Measurements from ENCODE around the gene IL1R1. TPM values are rescaled to one million over a fixed set of nuclear protein-coding genes. Genes with fewer than 3 reads are reported as not detected.
"Not testable (repeated sequence)": the region's sequence is repeated elsewhere in the genome, so short reads cannot be mapped to it uniquely, and the experiment has no call there.

IL1R1 gene
- total and polyA plus RNA-seq, 2 donors (not counting 1 experiment from before 2014, with no cell fraction given) = 110 to 232 TPM

- TF ChIP-seq EZH2 (IDR thresholded peaks at IDR 0.05; ENCODE audit: low read length, missing control alignments) (no peak), CTCF (conservative IDR thresholded peaks at IDR 0.05 in 1 of 2, IDR thresholded peaks at IDR 0.05 in 1 of 2; ENCODE audit: low read depth in 1 of 2, low read length in 2 of 2) (no peak)
- H3K27me3 ChIP-seq (ENCODE audit: control insufficient read depth, insufficient read depth, low read length) = no peaks in the 10 kb centered on the region
- no peak overlapping the region for H3K27ac ChIP-seq (ENCODE audit: insufficient read depth, low read length)
- no peak for DNase-seq (ENCODE audit: low read depth in 2 of 2)
- H2AFZ ChIP-seq (ENCODE audit: low read length) = no peak overlapping the region
- no peaks in the 10 kb centered on the region for H4K20me1 ChIP-seq (ENCODE audit: control insufficient read depth, extremely low read depth, insufficient read depth, low read length)
- H3K36me3 ChIP-seq (ENCODE audit: control insufficient read depth, insufficient read depth, low read length) = no peaks in the 10 kb centered on the region
- peaks cover 11% of the 10 kb centered on the region for H3K4me1 ChIP-seq (ENCODE audit: control insufficient read depth, extremely low read depth, insufficient read depth, low read length)
- no peaks in the 10 kb centered on the region for H3K79me2 ChIP-seq (ENCODE audit: control insufficient read depth, insufficient read depth, low read length)
- no peak overlapping the region for H3K4me2 ChIP-seq (ENCODE audit: extremely low read depth, insufficient read depth, low read length)
- H3K4me3 ChIP-seq (replicated peaks in 1 of 4; ENCODE audit: control extremely low read depth in 1 of 4, insufficient read depth in 1 of 4, low read depth in 3 of 4, low read length in 4 of 4) = no peak overlapping the region
- no peak overlapping the region for H3K9ac ChIP-seq (ENCODE audit: insufficient read depth, low read length)
- H3K9me3 ChIP-seq (ENCODE audit: control insufficient read depth, insufficient read depth, low read depth, low read length) = no peaks in the 10 kb centered on the region
Observed at GRCh38 chr2:102103284-102103683, 39.3 kb upstream of the IL1R1 start.

DNA sequence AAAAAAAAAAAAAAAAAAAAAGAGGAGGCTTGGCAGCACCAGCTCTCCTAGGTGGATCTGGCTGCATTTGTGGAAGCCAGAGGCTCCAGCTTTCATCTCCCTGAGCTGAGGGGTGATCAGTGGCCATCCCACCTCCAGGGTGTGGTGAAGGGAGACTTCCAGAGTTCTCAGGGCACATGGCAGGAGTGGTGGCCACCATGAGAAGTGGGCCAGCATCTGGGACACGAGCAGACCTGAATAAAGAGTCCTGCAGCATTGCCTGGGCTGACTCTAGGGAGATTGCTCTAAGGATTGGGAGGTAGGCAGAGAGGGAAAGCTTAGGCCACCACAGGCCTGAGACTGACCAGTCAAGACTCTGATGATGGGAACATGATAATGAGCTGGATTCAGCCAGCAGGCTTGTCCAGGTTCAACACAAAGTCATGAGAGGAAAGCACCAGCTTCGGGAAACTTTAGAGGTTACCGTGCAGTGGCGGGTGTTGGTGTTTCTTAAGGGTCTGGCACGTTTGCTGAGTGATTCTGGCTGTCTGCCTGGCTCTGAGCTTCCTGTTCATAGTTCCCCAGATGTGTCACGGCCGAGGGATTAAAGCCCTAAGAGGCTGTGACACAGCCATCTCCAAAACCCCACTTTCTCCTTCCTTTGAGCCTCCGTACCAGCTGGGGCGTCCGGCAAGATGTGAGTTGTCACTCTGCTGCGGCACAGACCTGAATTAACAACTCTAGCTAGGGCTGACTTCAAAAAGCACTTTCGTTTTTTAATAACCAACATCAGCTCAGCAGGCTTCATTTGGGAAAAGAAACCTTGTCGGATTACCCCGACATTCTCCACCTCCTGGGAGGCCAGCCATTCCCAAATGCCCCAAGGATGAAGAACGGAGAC, 38.3 kb upstream of the IL1R1 start:
- Histone ChIP-seq H3K27ac (ENCODE audit: insufficient read depth, low read length) (peak overlapping the region; percentile 88), H3K9ac (ENCODE audit: insufficient read depth, low read length) (peak overlapping the region; percentile 65), H2AFZ (ENCODE audit: low read length) (peak overlapping the region; percentile 58), H3K4me1 (ENCODE audit: control insufficient read depth, extremely low read depth, insufficient read depth, low read length) (peaks cover 11% of the 10 kb centered on the region), H3K27me3 (ENCODE audit: control insufficient read depth, insufficient read depth, low read length) (no peaks in the 10 kb centered on the region), H3K4me3 (replicated peaks in 1 of 4; ENCODE audit: control extremely low read depth in 1 of 4, insufficient read depth in 1 of 4, low read depth in 3 of 4, low read length in 4 of 4) (peak overlapping the region; percentile 61 to 85 (median 70)), H3K9me3 (ENCODE audit: control insufficient read depth, insufficient read depth, low read depth, low read length) (no peaks in the 10 kb centered on the region), H3K4me2 (ENCODE audit: extremely low read depth, insufficient read depth, low read length) (peak overlapping the region; percentile 95), H4K20me1 (ENCODE audit: control insufficient read depth, extremely low read depth, insufficient read depth, low read length) (no peaks in the 10 kb centered on the region), H3K79me2 (ENCODE audit: control insufficient read depth, insufficient read depth, low read length) (no peaks in the 10 kb centered on the region), H3K36me3 (ENCODE audit: control insufficient read depth, insufficient read depth, low read length) (no peaks in the 10 kb centered on the region)
- TF ChIP-seq EZH2 (IDR thresholded peaks at IDR 0.05; ENCODE audit: low read length, missing control alignments) (no peak), CTCF (conservative IDR thresholded peaks at IDR 0.05 in 1 of 2, IDR thresholded peaks at IDR 0.05 in 1 of 2; ENCODE audit: low read depth in 1 of 2, low read length in 2 of 2) (no peak)
- peak; percentile 91 to 93 for DNase-seq (ENCODE audit: low read depth in 2 of 2)

GRCh38 chr2:102106133-102106556, 36.4 kb upstream of the IL1R1 start:
- DNase-seq (ENCODE audit: low read depth in 2 of 2) = peak; percentile 82 to 95
- TF ChIP-seq CTCF (conservative IDR thresholded peaks at IDR 0.05 in 1 of 2, IDR thresholded peaks at IDR 0.05 in 1 of 2; ENCODE audit: low read depth in 1 of 2, low read length in 2 of 2) (no peak), EZH2 (IDR thresholded peaks at IDR 0.05; ENCODE audit: low read length, missing control alignments) (no peak)
- Histone ChIP-seq H3K9me3 (ENCODE audit: control insufficient read depth, insufficient read depth, low read depth, low read length) (no peaks in the 10 kb centered on the region), H3K27me3 (ENCODE audit: control insufficient read depth, insufficient read depth, low read length) (no peaks in the 10 kb centered on the region), H2AFZ (ENCODE audit: low read length) (no peak overlapping the region), H3K4me2 (ENCODE audit: extremely low read depth, insufficient read depth, low read length) (peak overlapping the region; percentile 40), H3K4me1 (ENCODE audit: control insufficient read depth, extremely low read depth, insufficient read depth, low read length) (peaks cover 8% of the 10 kb centered on the region), H3K9ac (ENCODE audit: insufficient read depth, low read length) (no peak overlapping the region), H3K27ac (ENCODE audit: insufficient read depth, low read length) (peak overlapping the region; percentile 64), H4K20me1 (ENCODE audit: control insufficient read depth, extremely low read depth, insufficient read depth, low read length) (no peaks in the 10 kb centered on the region), H3K4me3 (replicated peaks in 1 of 4; ENCODE audit: control extremely low read depth in 1 of 4, insufficient read depth in 1 of 4, low read depth in 3 of 4, low read length in 4 of 4) (peak overlapping the region in 3 of 4 experiments; percentile 16 to 85 (median 64)), H3K36me3 (ENCODE audit: control insufficient read depth, insufficient read depth, low read length) (no peaks in the 10 kb centered on the region), H3K79me2 (ENCODE audit: control insufficient read depth, insufficient read depth, low read length) (no peaks in the 10 kb centered on the region)

- not testable (repeated sequence) for H3K9ac ChIP-seq (ENCODE audit: insufficient read depth, low read length); H3K9me3 ChIP-seq (ENCODE audit: control insufficient read depth, insufficient read depth, low read depth, low read length); H3K4me1 ChIP-seq (ENCODE audit: control insufficient read depth, extremely low read depth, insufficient read depth, low read length); H3K36me3 ChIP-seq (ENCODE audit: control insufficient read depth, insufficient read depth, low read length); H3K79me2 ChIP-seq (ENCODE audit: control insufficient read depth, insufficient read depth, low read length); H4K20me1 ChIP-seq (ENCODE audit: control insufficient read depth, extremely low read depth, insufficient read depth, low read length); H3K27me3 ChIP-seq (ENCODE audit: control insufficient read depth, insufficient read depth, low read length); H3K4me2 ChIP-seq (ENCODE audit: extremely low read depth, insufficient read depth, low read length); DNase-seq (ENCODE audit: low read depth in 2 of 2); H2AFZ ChIP-seq (ENCODE audit: low read length)
- peak overlapping the region; percentile 64 for H3K27ac ChIP-seq (ENCODE audit: insufficient read depth, low read length)
- peak overlapping the region in 2 of 4 experiments; percentile 64 to 85 for H3K4me3 ChIP-seq (replicated peaks in 1 of 4; ENCODE audit: control extremely low read depth in 1 of 4, insufficient read depth in 1 of 4, low read depth in 3 of 4, low read length in 4 of 4)
Observed at GRCh38 chr2:102106813-102107740, 35.5 kb upstream of the IL1R1 start.

All from fibroblast of lung (primary cell).